Activated CD4-positive, alpha-beta T cell treated with anti-CD3 and anti-CD28 coated beads for 48 hours (primary cell): ENCODE measurements around the gene FEM1C.

Experiments
- DNase-seq: peaks from one replicate; pipeline ENCODE4 v3.0.0-alpha.2; 2020

The FEM1C gene

DNA sequence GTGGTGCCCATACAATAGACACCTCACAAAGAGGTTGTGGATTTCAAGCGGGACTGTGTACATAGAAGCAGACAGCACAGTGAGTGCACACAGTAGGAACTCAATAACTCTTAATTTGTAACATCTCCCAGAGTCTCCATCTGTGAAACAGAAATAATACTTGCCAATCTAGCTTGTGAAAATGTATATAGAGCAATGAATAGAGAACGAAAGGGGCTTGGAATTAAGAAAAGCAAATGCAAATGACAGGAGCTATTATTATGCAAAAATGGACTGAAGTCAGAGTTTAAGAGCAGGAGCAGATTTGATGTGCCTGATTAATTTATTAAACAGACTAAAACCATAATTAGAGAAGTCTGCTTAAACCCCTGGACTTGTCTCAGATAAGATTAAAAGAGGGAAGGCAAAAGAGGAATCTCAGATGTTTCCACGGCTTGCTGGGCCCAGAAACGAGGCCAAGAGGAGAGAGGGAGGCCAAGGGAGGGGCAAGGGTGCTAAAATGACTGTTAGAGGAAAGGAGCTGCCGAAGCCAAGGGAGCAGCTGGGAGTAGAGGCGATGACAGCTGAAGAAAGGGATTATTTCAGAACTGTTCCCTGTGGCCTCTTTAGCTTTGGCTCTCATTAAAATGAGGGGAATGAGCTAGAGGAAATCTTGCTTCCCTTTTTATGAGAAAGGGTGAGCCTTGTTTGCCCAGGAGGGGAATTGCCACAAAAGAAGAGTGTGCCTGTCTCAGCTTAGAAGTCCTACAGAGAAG is 72.1 kb downstream of the FEM1C start:
- no peak for DNase-seq

GRCh38 chr5:115471345-115472063 is 73.1 kb downstream of the FEM1C start:
- no peak for DNase-seq

DNA sequence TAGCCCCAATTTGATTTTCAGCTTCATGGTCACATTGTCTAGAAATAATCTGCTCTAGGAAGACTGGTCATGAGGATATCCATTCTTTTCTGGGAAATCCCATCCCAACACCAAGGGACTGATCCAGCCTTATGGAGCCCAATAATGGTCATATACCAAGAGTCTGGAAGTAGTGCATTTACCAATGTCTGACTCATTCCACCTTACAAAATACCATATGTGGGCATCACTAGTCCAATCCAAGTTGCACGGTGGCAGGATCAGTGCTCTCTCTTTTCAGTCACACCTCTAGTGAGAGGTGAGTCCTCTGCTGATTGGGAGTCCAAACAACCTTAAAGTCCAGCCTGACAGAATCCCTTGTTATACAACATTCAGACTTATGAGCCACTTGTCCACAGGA is 73.7 kb downstream of the FEM1C start:
- DNase-seq = no peak
